Natural killer cell (primary cell): ENCODE results near the gene ATP2B2. TPM values are rescaled to one million over a fixed set of nuclear protein-coding genes. Genes with fewer than 3 reads are reported as not detected.

ENCODE experiments used
- ATAC-seq, 3 donors: fragments of 150-1000 bp in 2 of 3; fragments of 200-7000 bp in 1 of 3; cut with Tn5 transposase; 1 replicate in 1 of 3; 2 replicates in 2 of 3; pipeline ENCODE4 v1.10.0; 2021; ENCODE audit warnings: mild to moderate bottlenecking in 2 of 3, moderate library complexity in 2 of 3
- DNase-seq, 2 donors: peaks; one replicate each; pipeline versions ENCODE4 v3.0.0 to v3.0.0-alpha.2; 2013 to 2021; ENCODE audit warnings: mixed read lengths in 1 of 2
- H3K27ac ChIP-seq: one replicate; pipeline ENCODE4 v1.5.1; 2013; ENCODE audit warnings: mild to moderate bottlenecking, low read length
- H3K27me3 ChIP-seq: one replicate; pipeline ENCODE4 v1.6.1; 2013; ENCODE audit warnings: low read length; ENCODE audit not compliant: control insufficient read depth, insufficient read depth
- H3K36me3 ChIP-seq: one replicate; pipeline ENCODE4 v1.6.1; 2013; ENCODE audit warnings: low read length; ENCODE audit not compliant: control insufficient read depth, insufficient read depth
- H3K4me1 ChIP-seq: one replicate; pipeline ENCODE4 v1.6.1; 2013; ENCODE audit warnings: low read length; ENCODE audit not compliant: control insufficient read depth, insufficient read depth
- H3K4me3 ChIP-seq: one replicate; pipeline ENCODE4 v1.5.1; 2013; ENCODE audit warnings: low read length
- H3K9me3 ChIP-seq: one replicate; pipeline ENCODE4 v1.6.1; 2013; ENCODE audit warnings: low read length; ENCODE audit not compliant: control insufficient read depth, insufficient read depth
- H3K27ac Mint-ChIP-seq, 2 donors: one replicate each; pipeline ENCODE4 v1.8.0; 2022; ENCODE audit warnings: mild to moderate bottlenecking in 2 of 2, mixed read lengths in 2 of 2, moderate library complexity in 1 of 2
- H3K27me3 Mint-ChIP-seq, 2 donors: one replicate each; pipeline ENCODE4 v1.8.0; 2022; ENCODE audit warnings: low read depth in 2 of 2, mixed read lengths in 2 of 2
- H3K36me3 Mint-ChIP-seq: one replicate; pipeline ENCODE4 v1.8.0; 2022; ENCODE audit warnings: mixed read lengths
- H3K4me1 Mint-ChIP-seq, 2 donors: one replicate each; pipeline ENCODE4 v1.8.0; 2022; ENCODE audit warnings: mixed read lengths in 2 of 2
- H3K4me3 Mint-ChIP-seq: one replicate; pipeline ENCODE4 v1.8.0; 2022; ENCODE audit warnings: mild to moderate bottlenecking, moderate library complexity, mixed read lengths
- H3K9me3 Mint-ChIP-seq, 2 donors: one replicate each; pipeline ENCODE4 v1.8.0; 2022; ENCODE audit warnings: mixed read lengths in 2 of 2
- CTCF ChIP-seq: fragments of 200-600 bp; IDR thresholded peaks from one replicate; pipeline ENCODE4 v1.8.0; 2022; ENCODE audit warnings: antibody characterized with exemption
- WGBS: methylation state at CpG from one replicate; pipeline ENCODE4 v1.1.7; 2013; ENCODE audit warnings: missing lambda C conversion rate; ENCODE audit not compliant: insufficient coverage; 5-methylcytosine and 5-hydroxymethylcytosine counted together
- intact Hi-C: fragments of 100-400 bp; cut with micrococcal nuclease; formaldehyde crosslinking; loops from one replicate; pipeline ENCODE4 v1.14.2; 2022
- total RNA-seq, 4 donors: library from RNA; stranded (reverse); fragments of 120-200 nt in 1 of 4; gene quantifications; one replicate each; pipeline versions ENCODE4 v1.2.3 to v1.2.4, GENCODE V29; 2013 to 2022

The ATP2B2 gene
- total RNA-seq, 3 donors from 2014 or later (not counting 1 experiment from before 2014, with no cell fraction given) = not detected

GRCh38 chr3:10289077-10289476 is 216.3 kb downstream of the ATP2B2 start:
- Mint-ChIP-seq H3K36me3 (no peaks in the 10 kb centered on the region), H3K4me3 (no peak overlapping the region), H3K27ac (no peak overlapping the region), H3K27me3 (no peaks in the 10 kb centered on the region), H3K4me1 (peaks cover 26 to 28% of the 10 kb centered on the region in 2 donors), H3K9me3 (no peaks in the 10 kb centered on the region)
- H3K27me3 ChIP-seq = no peaks in the 10 kb centered on the region
- no peaks in the 10 kb centered on the region for H3K9me3 ChIP-seq
- intact Hi-C loops = no loop called here
- ATAC-seq (no peak), DNase-seq (no peak)
- H3K4me3 ChIP-seq = no peak overlapping the region
- H3K36me3 ChIP-seq = peaks cover 34% of the 10 kb centered on the region
- no peak for TF ChIP-seq CTCF
- WGBS = 97% methylated on average over 9 of the region's 9 CpGs
- H3K27ac ChIP-seq = no peak overlapping the region
- H3K4me1 ChIP-seq = peaks cover 30% of the 10 kb centered on the region

GRCh38 chr3:10288575-10288960 is 216.8 kb downstream of the ATP2B2 start:
- Histone ChIP-seq H3K9me3 (no peaks in the 10 kb centered on the region), H3K4me1 (peaks cover 29% of the 10 kb centered on the region), H3K4me3 (no peak overlapping the region), H3K27ac (no peak overlapping the region), H3K36me3 (peaks cover 35% of the 10 kb centered on the region), H3K27me3 (no peaks in the 10 kb centered on the region)
- H3K4me1 Mint-ChIP-seq = peaks cover 26 to 27% of the 10 kb centered on the region in 2 donors
- no peak overlapping the region for H3K27ac Mint-ChIP-seq
- no peak for TF ChIP-seq CTCF
- no peak for ATAC-seq
- no peaks in the 10 kb centered on the region for H3K36me3 Mint-ChIP-seq
- no peak overlapping the region for H3K4me3 Mint-ChIP-seq
- H3K27me3 Mint-ChIP-seq = no peaks in the 10 kb centered on the region
- 97% methylated on average over 11 of the region's 11 CpGs for WGBS
- no peak for DNase-seq
- intact Hi-C loops = no loop called here
- no peaks in the 10 kb centered on the region for H3K9me3 Mint-ChIP-seq

- H3K4me3 ChIP-seq = no peak overlapping the region
- WGBS = 95% methylated on average over 11 of the region's 12 CpGs
- H3K27me3 Mint-ChIP-seq = no peaks in the 10 kb centered on the region
Observed at GRCh38 chr3:10287936-10288574, 217.3 kb downstream of the ATP2B2 start.

More at GRCh38 chr3:10287936-10288574, 217.3 kb downstream of the ATP2B2 start:
- Mint-ChIP-seq H3K9me3 (no peaks in the 10 kb centered on the region), H3K36me3 (no peaks in the 10 kb centered on the region), H3K4me3 (no peak overlapping the region), H3K27ac (no peak overlapping the region), H3K4me1 (peaks cover 26% of the 10 kb centered on the region in 2 donors)
- intact Hi-C loops = no loop called here
- ATAC-seq (no peak), DNase-seq (no peak)
- no peak for TF ChIP-seq CTCF
- Histone ChIP-seq H3K4me1 (peaks cover 25% of the 10 kb centered on the region), H3K27ac (no peak overlapping the region), H3K27me3 (no peaks in the 10 kb centered on the region), H3K9me3 (no peaks in the 10 kb centered on the region), H3K36me3 (peaks cover 39% of the 10 kb centered on the region)
